Fibroblast of lung (primary cell): ENCODE results near the gene PPP1R7.

ENCODE experiments used
- EZH2 ChIP-seq: IDR thresholded peaks from 2 replicates; pipeline ENCODE4 v1.5.1; 2012; ENCODE audit warnings: low read length, control low read depth, mild to moderate bottlenecking; ENCODE audit errors: missing control alignments
- TF ChIP-seq, protein P1 (sequence below), 2 donors: IDR thresholded peaks in 1 of 2; conservative IDR thresholded peaks in 1 of 2; 1 replicate in 1 of 2; 2 replicates in 1 of 2; pipeline ENCODE4 v1.5.1; 2011 to 2012; ENCODE audit warnings: low read length in 2 of 2, control low read depth in 1 of 2, inconsistent platforms in 1 of 2, low read depth in 1 of 2, mild to moderate bottlenecking in 1 of 2

DNA sequence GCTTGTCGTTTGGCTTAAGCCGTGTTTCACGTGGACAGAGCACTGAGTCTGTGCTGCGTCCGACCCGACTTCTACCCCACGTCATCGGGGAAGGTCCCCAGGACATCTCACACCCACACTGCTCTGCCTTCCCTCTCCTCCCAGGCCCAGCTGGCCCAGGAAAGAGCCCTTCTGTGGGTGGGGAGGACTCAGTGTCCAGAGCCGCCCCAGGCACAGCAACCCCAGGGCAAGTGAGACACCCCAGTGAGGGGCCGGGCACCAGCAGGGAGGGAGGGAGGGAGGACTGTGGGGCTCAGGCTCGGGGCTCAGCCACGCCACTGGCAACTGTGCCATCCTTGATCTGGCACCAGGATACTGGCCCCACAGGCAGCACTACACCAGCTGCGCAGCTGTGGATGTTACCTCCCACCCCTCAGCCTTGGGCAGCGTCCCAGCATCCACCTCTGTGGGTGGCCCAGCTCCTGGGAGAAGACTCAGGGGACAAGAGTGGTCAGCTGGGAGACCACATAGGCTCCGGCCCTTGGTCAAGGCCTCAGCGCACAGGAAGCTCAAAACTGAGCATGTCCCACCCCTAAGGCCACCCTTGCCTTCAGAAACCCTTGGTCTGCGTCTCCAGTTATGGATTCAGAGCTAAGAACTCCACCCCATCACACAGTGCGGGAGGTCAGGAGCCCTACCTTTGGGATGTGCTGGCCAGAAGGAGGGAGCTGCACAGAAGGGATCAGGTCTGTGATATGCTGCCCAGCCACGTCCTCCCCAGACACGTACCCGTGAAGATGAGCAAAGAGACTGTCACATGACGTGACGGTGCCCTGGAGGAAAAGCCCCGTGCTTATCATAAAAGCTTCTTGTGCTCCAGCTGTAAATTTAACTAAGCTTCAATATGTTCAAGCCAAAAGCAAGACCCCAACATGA, 12.7 kb upstream of the PPP1R7 start:
- TF ChIP-seq, protein P1, sequence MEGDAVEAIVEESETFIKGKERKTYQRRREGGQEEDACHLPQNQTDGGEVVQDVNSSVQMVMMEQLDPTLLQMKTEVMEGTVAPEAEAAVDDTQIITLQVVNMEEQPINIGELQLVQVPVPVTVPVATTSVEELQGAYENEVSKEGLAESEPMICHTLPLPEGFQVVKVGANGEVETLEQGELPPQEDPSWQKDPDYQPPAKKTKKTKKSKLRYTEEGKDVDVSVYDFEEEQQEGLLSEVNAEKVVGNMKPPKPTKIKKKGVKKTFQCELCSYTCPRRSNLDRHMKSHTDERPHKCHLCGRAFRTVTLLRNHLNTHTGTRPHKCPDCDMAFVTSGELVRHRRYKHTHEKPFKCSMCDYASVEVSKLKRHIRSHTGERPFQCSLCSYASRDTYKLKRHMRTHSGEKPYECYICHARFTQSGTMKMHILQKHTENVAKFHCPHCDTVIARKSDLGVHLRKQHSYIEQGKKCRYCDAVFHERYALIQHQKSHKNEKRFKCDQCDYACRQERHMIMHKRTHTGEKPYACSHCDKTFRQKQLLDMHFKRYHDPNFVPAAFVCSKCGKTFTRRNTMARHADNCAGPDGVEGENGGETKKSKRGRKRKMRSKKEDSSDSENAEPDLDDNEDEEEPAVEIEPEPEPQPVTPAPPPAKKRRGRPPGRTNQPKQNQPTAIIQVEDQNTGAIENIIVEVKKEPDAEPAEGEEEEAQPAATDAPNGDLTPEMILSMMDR (conservative IDR thresholded peaks at IDR 0.05 in 1 of 2, IDR thresholded peaks at IDR 0.05 in 1 of 2; ENCODE audit: low read depth in 1 of 2, low read length in 2 of 2), result no peak
- TF ChIP-seq EZH2, result no peak
